CD4-positive, CD25-positive, alpha-beta regulatory T cell (primary cell): ENCODE results near the gene OLFML2A. TPM values are rescaled to one million over a fixed set of nuclear protein-coding genes. Genes with fewer than 3 reads are reported as not detected.
"Not testable (repeated sequence)": the region's sequence is repeated elsewhere in the genome, so short reads cannot be mapped to it uniquely, and the experiment has no call there.

Source experiments
- ATAC-seq, 2 donors: fragments of 150-1000 bp; cut with Tn5 transposase; one replicate each; pipeline ENCODE4 v1.10.0; 2021; ENCODE audit warnings: low read depth in 2 of 2, moderate number of reproducible peaks in 2 of 2, moderate library complexity in 1 of 2
- DNase-seq, 3 donors: peaks; one replicate each; pipeline versions ENCODE4 v3.0.0 to v3.0.0-alpha.2; 2012 to 2022; ENCODE audit warnings: mixed read lengths in 1 of 3
- H3K27ac ChIP-seq: one replicate; pipeline ENCODE4 v1.7.0; 2013; ENCODE audit warnings: mild to moderate bottlenecking, low read length; ENCODE audit not compliant: insufficient read depth, poor library complexity, severe bottlenecking
- H3K27me3 ChIP-seq: one replicate; pipeline ENCODE4 v1.7.0; 2013; ENCODE audit warnings: low read length; ENCODE audit not compliant: control insufficient read depth, insufficient read depth
- H3K36me3 ChIP-seq: one replicate; pipeline ENCODE4 v1.7.0; 2013; ENCODE audit warnings: mild to moderate bottlenecking, low read length, moderate library complexity; ENCODE audit not compliant: control insufficient read depth, insufficient read depth
- H3K4me1 ChIP-seq: 2 replicates; pipeline ENCODE4 v1.7.0; 2013; ENCODE audit warnings: mild to moderate bottlenecking, low read length; ENCODE audit not compliant: insufficient read depth, control insufficient read depth, poor library complexity, severe bottlenecking
- H3K4me3 ChIP-seq: one replicate; pipeline ENCODE4 v1.7.0; 2013; ENCODE audit warnings: low read depth, mild to moderate bottlenecking, low read length, moderate library complexity
- H3K9me3 ChIP-seq, 2 experiments: 1 replicate in 1 of 2; 2 replicates in 1 of 2; pipeline ENCODE4 v1.7.0; 2013; ENCODE audit warnings: low read length in 2 of 2, mild to moderate bottlenecking in 1 of 2, moderate library complexity in 1 of 2; ENCODE audit not compliant: control insufficient read depth in 2 of 2
- H3K27ac Mint-ChIP-seq, 3 donors: one replicate each; pipeline ENCODE4 v1.8.0; 2020 to 2022; ENCODE audit warnings: mild to moderate bottlenecking in 3 of 3, mixed read lengths in 3 of 3, moderate library complexity in 2 of 3
- H3K27me3 Mint-ChIP-seq: one replicate; pipeline ENCODE4 v1.8.0; 2022; ENCODE audit warnings: mild to moderate bottlenecking, mixed read lengths
- H3K36me3 Mint-ChIP-seq: one replicate; pipeline ENCODE4 v1.8.0; 2020; ENCODE audit warnings: mixed read lengths
- H3K4me1 Mint-ChIP-seq, 4 donors: one replicate each; pipeline ENCODE4 v1.8.0; 2020 to 2022; ENCODE audit warnings: mixed read lengths in 4 of 4, mild to moderate bottlenecking in 1 of 4
- H3K4me3 Mint-ChIP-seq, 4 donors: one replicate each; pipeline ENCODE4 v1.8.0; 2020 to 2022; ENCODE audit warnings: mild to moderate bottlenecking in 4 of 4, mixed read lengths in 4 of 4, moderate library complexity in 3 of 4
- H3K9me3 Mint-ChIP-seq, 7 donors: one replicate each; pipeline ENCODE4 v1.8.0; 2020 to 2022; ENCODE audit warnings: mixed read lengths in 7 of 7, mild to moderate bottlenecking in 3 of 7, moderate library complexity in 2 of 7
- polyA plus RNA-seq, 4 donors: library from polyadenylated mRNA; unstranded; fragments of 300-500 nt; fragmentation: Illumina TruSeq; gene quantifications; one replicate each; pipeline ENCODE4 v1.2.3, GENCODE V29; 2021
- total RNA-seq: library from RNA; stranded (reverse); gene quantifications from one replicate; pipeline ENCODE4 v1.2.3, GENCODE V29; 2022

Gene OLFML2A
- total and polyA plus RNA-seq, 5 donors from 2014 or later = not detected

GRCh38 chr9:124839612-124840299 is 62.8 kb downstream of the OLFML2A start:
- H3K9me3 Mint-ChIP-seq = peaks cover 0 to 2% (median 0%) of the 10 kb centered on the region in 7 donors

GRCh38 chr9:124840300-124840833 is 63.4 kb downstream of the OLFML2A start:
- Histone ChIP-seq H3K27ac (no peak overlapping the region), H3K27me3 (no peaks in the 10 kb centered on the region), H3K36me3 (no peaks in the 10 kb centered on the region), H3K4me3 (no peak overlapping the region), H3K9me3 (no peaks in the 10 kb centered on the region), H3K4me1 (no peaks in the 10 kb centered on the region)
- Mint-ChIP-seq H3K4me1 (no peaks in the 10 kb centered on the region), H3K4me3 (no peak overlapping the region), H3K9me3 (peaks cover 0 to 2% (median 0%) of the 10 kb centered on the region in 7 donors), H3K27ac (no peak overlapping the region), H3K27me3 (peaks cover 30% of the 10 kb centered on the region), H3K36me3 (no peaks in the 10 kb centered on the region)
- ATAC-seq = no peak
- no peak for DNase-seq

More at GRCh38 chr9:124839612-124840299, 62.8 kb downstream of the OLFML2A start:
- H3K36me3 ChIP-seq = no peaks in the 10 kb centered on the region
- no peak overlapping the region for H3K27ac Mint-ChIP-seq
- no peak overlapping the region for H3K4me3 ChIP-seq
- H3K27me3 ChIP-seq = no peaks in the 10 kb centered on the region
- peaks cover 30% of the 10 kb centered on the region for H3K27me3 Mint-ChIP-seq
- no peaks in the 10 kb centered on the region for H3K4me1 ChIP-seq
- H3K4me1 Mint-ChIP-seq = no peaks in the 10 kb centered on the region
- no peaks in the 10 kb centered on the region for H3K36me3 Mint-ChIP-seq
- H3K4me3 Mint-ChIP-seq = no peak overlapping the region
- no peak overlapping the region for H3K27ac ChIP-seq
- H3K9me3 ChIP-seq = no peaks in the 10 kb centered on the region
- no peak for DNase-seq
- ATAC-seq = no peak

GRCh38 chr9:124841075-124841821 is 64.3 kb downstream of the OLFML2A start:
- peaks cover 0 to 2% (median 0%) of the 10 kb centered on the region in 7 donors for H3K9me3 Mint-ChIP-seq
- Histone ChIP-seq H3K4me1 (no peaks in the 10 kb centered on the region), H3K9me3 (no peaks in the 10 kb centered on the region), H3K4me3 (no peak overlapping the region), H3K36me3 (no peaks in the 10 kb centered on the region), H3K27me3 (no peaks in the 10 kb centered on the region), H3K27ac (no peak overlapping the region)
- no peaks in the 10 kb centered on the region for H3K4me1 Mint-ChIP-seq
- no peak overlapping the region for H3K27ac Mint-ChIP-seq
- no peak for DNase-seq
- H3K36me3 Mint-ChIP-seq = no peaks in the 10 kb centered on the region
- no peak overlapping the region for H3K4me3 Mint-ChIP-seq
- peaks cover 26% of the 10 kb centered on the region for H3K27me3 Mint-ChIP-seq
- no peak for ATAC-seq

- Mint-ChIP-seq H3K9me3 (peaks cover 0 to 2% (median 0%) of the 10 kb centered on the region in 7 donors), H3K4me1 (peaks cover 0 to 2% (median 0%) of the 10 kb centered on the region in 4 donors), H3K4me3 (no peak overlapping the region), H3K27me3 (peaks cover 16% of the 10 kb centered on the region), H3K27ac (no peak overlapping the region), H3K36me3 (no peaks in the 10 kb centered on the region)
- Histone ChIP-seq H3K27ac (no peak overlapping the region), H3K36me3 (no peaks in the 10 kb centered on the region), H3K27me3 (no peaks in the 10 kb centered on the region), H3K9me3 (no peaks in the 10 kb centered on the region), H3K4me1 (no peaks in the 10 kb centered on the region), H3K4me3 (no peak overlapping the region)
- DNase-seq (no peak), ATAC-seq (no peak)
Measured at GRCh38 chr9:124843456-124844034, 66.6 kb downstream of the OLFML2A start.

- Histone ChIP-seq H3K9me3 (no peaks in the 10 kb centered on the region), H3K4me1 (no peaks in the 10 kb centered on the region), H3K27ac (no peak overlapping the region), H3K4me3 (no peak overlapping the region), H3K36me3 (no peaks in the 10 kb centered on the region), H3K27me3 (no peaks in the 10 kb centered on the region)
- H3K4me3 Mint-ChIP-seq = no peak overlapping the region
- peak overlapping the region in 1 of 3 donors; percentile 61 for H3K27ac Mint-ChIP-seq
- peaks cover 0 to 2% (median 0%) of the 10 kb centered on the region in 4 donors for H3K4me1 Mint-ChIP-seq
- DNase-seq (no peak), ATAC-seq (no peak)
- no peaks in the 10 kb centered on the region for H3K36me3 Mint-ChIP-seq
- H3K9me3 Mint-ChIP-seq = peaks cover 0 to 2% (median 0%) of the 10 kb centered on the region in 7 donors
- peaks cover 16% of the 10 kb centered on the region for H3K27me3 Mint-ChIP-seq
Measured at GRCh38 chr9:124844291-124844690, 67.4 kb downstream of the OLFML2A start.

- not testable (repeated sequence) for H3K27ac Mint-ChIP-seq, H3K4me3 ChIP-seq, H3K27me3 ChIP-seq, H3K4me1 Mint-ChIP-seq, H3K9me3 Mint-ChIP-seq, H3K4me3 Mint-ChIP-seq, H3K4me1 ChIP-seq, DNase-seq, H3K9me3 ChIP-seq, ATAC-seq, H3K27ac ChIP-seq, H3K36me3 ChIP-seq, H3K36me3 Mint-ChIP-seq
- H3K27me3 Mint-ChIP-seq = peaks cover 11% of the 10 kb centered on the region
Measured at GRCh38 chr9:124846467-124846866, 69.5 kb downstream of the OLFML2A start.

GRCh38 chr9:124846969-124847368 is 70.0 kb downstream of the OLFML2A start:
- H3K27ac ChIP-seq = no peak overlapping the region
- no peaks in the 10 kb centered on the region for H3K27me3 ChIP-seq
- no peaks in the 10 kb centered on the region for H3K4me1 ChIP-seq
- Mint-ChIP-seq H3K9me3 (no peaks in the 10 kb centered on the region), H3K36me3 (no peaks in the 10 kb centered on the region), H3K27ac (no peak overlapping the region), H3K4me1 (peaks cover 0 to 2% (median 0%) of the 10 kb centered on the region in 4 donors), H3K27me3 (peaks cover 11% of the 10 kb centered on the region), H3K4me3 (peak overlapping the region in 1 of 4 donors; percentile 15)
- no peaks in the 10 kb centered on the region for H3K36me3 ChIP-seq
- no peak for ATAC-seq
- H3K4me3 ChIP-seq = no peak overlapping the region
- no peak for DNase-seq
- H3K9me3 ChIP-seq = no peaks in the 10 kb centered on the region
